Loucy (cell line): ENCODE data around the gene BEAN1.
"Not testable (repeated sequence)": the region's sequence is repeated elsewhere in the genome, so short reads cannot be mapped to it uniquely, and the experiment has no call there.

Source experiments
- H2AFZ ChIP-seq: fragments of 200-600 bp; sonication (generic); 2 replicates; pipeline ENCODE4 v1.6.0; 2016; ENCODE audit warnings: antibody characterized with exemption, mild to moderate bottlenecking, low read length, moderate library complexity
- H3F3A ChIP-seq: fragments of 200-600 bp; 2 replicates; pipeline ENCODE4 v1.6.0; 2016; ENCODE audit warnings: antibody characterized with exemption, low read depth, mild to moderate bottlenecking
- H3K27me3 ChIP-seq: fragments of 200-600 bp; sonication (generic); 2 replicates; pipeline ENCODE4 v1.6.1; 2014; ENCODE audit warnings: low read length, mild to moderate bottlenecking; ENCODE audit not compliant: insufficient read depth, poor library complexity, severe bottlenecking
- H3K36me3 ChIP-seq: fragments of 200-600 bp; sonication (generic); 2 replicates; pipeline ENCODE4 v1.6.1; 2016; ENCODE audit warnings: low read length; ENCODE audit not compliant: insufficient read depth
- H3K4me1 ChIP-seq: fragments of 200-600 bp; sonication (generic); 2 replicates; pipeline ENCODE4 v1.5.1; 2014; ENCODE audit warnings: low read length, mild to moderate bottlenecking; ENCODE audit not compliant: insufficient read depth, poor library complexity, severe bottlenecking
- H3K4me2 ChIP-seq: fragments of 200-600 bp; sonication (generic); 2 replicates; pipeline ENCODE4 v1.6.0; 2014; ENCODE audit warnings: antibody characterized with exemption, low read length, low read depth, mild to moderate bottlenecking; ENCODE audit not compliant: poor library complexity, severe bottlenecking
- H3K4me3 ChIP-seq: fragments of 200-600 bp; sonication (generic); 2 replicates; pipeline ENCODE4 v1.5.1; 2014; ENCODE audit warnings: low read length, mild to moderate bottlenecking, mixed read lengths; ENCODE audit not compliant: poor library complexity, severe bottlenecking
- H3K79me2 ChIP-seq: fragments of 200-600 bp; sonication (generic); 2 replicates; pipeline ENCODE4 v1.6.1; 2014; ENCODE audit warnings: low read length; ENCODE audit not compliant: insufficient read depth
- H3K9ac ChIP-seq: fragments of 200-600 bp; sonication (generic); 2 replicates; pipeline ENCODE4 v1.6.0; 2014; ENCODE audit warnings: mild to moderate bottlenecking, low read depth, low read length, moderate library complexity; ENCODE audit not compliant: poor library complexity, severe bottlenecking
- H3K9me2 ChIP-seq: fragments of 200-600 bp; sonication (generic); replicated peaks from 2 replicates; pipeline ENCODE4 v1.6.1; 2016; ENCODE audit warnings: low read depth, low read length, mixed read lengths
- H3K9me3 ChIP-seq: fragments of 200-600 bp; sonication (generic); 2 replicates; pipeline ENCODE4 v1.6.1; 2014; ENCODE audit warnings: mild to moderate bottlenecking, antibody characterized with exemption, low read length, low read depth; ENCODE audit not compliant: insufficient read depth
- H4K20me1 ChIP-seq: fragments of 200-600 bp; sonication (generic); 2 replicates; pipeline ENCODE4 v1.6.0; 2014; ENCODE audit warnings: antibody characterized with exemption, low read length, mild to moderate bottlenecking; ENCODE audit not compliant: insufficient read depth, poor library complexity, severe bottlenecking
- CTCF ChIP-seq: fragments of 200-600 bp; sonication (generic); conservative IDR thresholded peaks from 2 replicates; pipeline ENCODE4 v1.5.1; 2014; ENCODE audit warnings: mild to moderate bottlenecking, antibody characterized with exemption, low read length
- EZH2phosphoT487 ChIP-seq: fragments of 200-600 bp; IDR thresholded peaks from 2 replicates; pipeline ENCODE4 v1.6.1; 2018; ENCODE audit warnings: antibody characterized with exemption, mild to moderate bottlenecking, moderate library complexity, borderline replicate concordance

BEAN1 gene

GRCh38 chr16:66494916-66495315 is 67.8 kb downstream of the BEAN1 start:
- no peak for TF ChIP-seq EZH2phosphoT487
- no peak for TF ChIP-seq CTCF
- Histone ChIP-seq H3K9me3 (no peaks in the 10 kb centered on the region), H3K79me2 (no peaks in the 10 kb centered on the region)

GRCh38 chr16:66495440-66495839 is 68.3 kb downstream of the BEAN1 start:
- Histone ChIP-seq H3F3A (no peaks in the 10 kb centered on the region), H3K4me1 (peaks cover 7% of the 10 kb centered on the region), H3K9me3 (no peaks in the 10 kb centered on the region), H3K27me3 (no peaks in the 10 kb centered on the region), H3K9ac (no peak overlapping the region), H3K4me2 (no peak overlapping the region), H3K4me3 (no peak overlapping the region), H3K9me2 (no peaks in the 10 kb centered on the region), H3K36me3 (no peaks in the 10 kb centered on the region), H4K20me1 (no peaks in the 10 kb centered on the region), H2AFZ (no peak overlapping the region), H3K79me2 (no peaks in the 10 kb centered on the region)
- TF ChIP-seq CTCF (no peak), EZH2phosphoT487 (no peak)

More at GRCh38 chr16:66494916-66495315, 67.8 kb downstream of the BEAN1 start:
- peaks cover 7% of the 10 kb centered on the region for H3K4me1 ChIP-seq
- H3K4me3 ChIP-seq = no peak overlapping the region
- no peak overlapping the region for H3K4me2 ChIP-seq
- no peaks in the 10 kb centered on the region for H3K9me2 ChIP-seq
- H3F3A ChIP-seq = no peaks in the 10 kb centered on the region
- no peaks in the 10 kb centered on the region for H4K20me1 ChIP-seq
- H3K9ac ChIP-seq = no peak overlapping the region
- no peaks in the 10 kb centered on the region for H3K36me3 ChIP-seq
- no peaks in the 10 kb centered on the region for H3K27me3 ChIP-seq
- no peak overlapping the region for H2AFZ ChIP-seq

- H3K4me3 ChIP-seq, H3K9me2 ChIP-seq, H3K4me2 ChIP-seq, H3K27me3 ChIP-seq, H3K79me2 ChIP-seq, H3K9me3 ChIP-seq, H3K4me1 ChIP-seq, H3F3A ChIP-seq, H3K9ac ChIP-seq, H3K36me3 ChIP-seq, H2AFZ ChIP-seq, H4K20me1 ChIP-seq: not testable (repeated sequence)
Measured at GRCh38 chr16:66496226-66496625, 69.1 kb downstream of the BEAN1 start.

- H3K9me2 ChIP-seq, H2AFZ ChIP-seq, H3K9me3 ChIP-seq, H3K27me3 ChIP-seq, H3F3A ChIP-seq, H3K4me1 ChIP-seq, H3K4me3 ChIP-seq, H3K36me3 ChIP-seq, H4K20me1 ChIP-seq, H3K79me2 ChIP-seq, H3K9ac ChIP-seq, H3K4me2 ChIP-seq: not testable (repeated sequence)
Measured at GRCh38 chr16:66497921-66498320, 70.8 kb downstream of the BEAN1 start.

- H3K4me3 ChIP-seq, H3K9ac ChIP-seq, H3K9me3 ChIP-seq, H3K4me2 ChIP-seq, H4K20me1 ChIP-seq, H3K9me2 ChIP-seq, H3K27me3 ChIP-seq, H3K79me2 ChIP-seq, H3K4me1 ChIP-seq, H3F3A ChIP-seq, H2AFZ ChIP-seq, H3K36me3 ChIP-seq: not testable (repeated sequence)
Measured at GRCh38 chr16:66501563-66501962, 74.5 kb downstream of the BEAN1 start.
